Activated naive CD4-positive, alpha-beta T cell treated with anti-CD3 and anti-CD28 coated beads, Interleukin-2, amount 50 U/mL, for 72 hours (primary cell): ENCODE data around the gene FAM174C. TPM values are rescaled to one million over a fixed set of nuclear protein-coding genes. Genes with fewer than 3 reads are reported as not detected.

ENCODE experiments used
- ATAC-seq, 2 donors: fragments of 150-1000 bp; cut with Tn5 transposase; 2 replicates each; pipeline ENCODE4 v1.10.0; 2021; ENCODE audit warnings: mild to moderate bottlenecking in 2 of 2, moderate library complexity in 2 of 2
- DNase-seq, 2 donors: peaks; one replicate each; pipeline ENCODE4 v3.0.0; 2021 to 2022; ENCODE audit warnings: low spot score in 2 of 2
- H3K27ac Mint-ChIP-seq, 2 donors: one replicate each; pipeline ENCODE4 v1.8.0; 2022; ENCODE audit warnings: mild to moderate bottlenecking in 2 of 2, mixed read lengths in 2 of 2
- H3K36me3 Mint-ChIP-seq, 2 donors: one replicate each; pipeline ENCODE4 v1.8.0; 2022; ENCODE audit warnings: mixed read lengths in 2 of 2
- H3K9me3 Mint-ChIP-seq, 2 donors: one replicate each; pipeline ENCODE4 v1.8.0; 2022; ENCODE audit warnings: mixed read lengths in 2 of 2
- total RNA-seq, 2 donors: library from RNA; stranded (reverse); gene quantifications; one replicate each; pipeline ENCODE4 v1.2.3, GENCODE V29; 2022

Gene FAM174C
- total RNA-seq, 2 donors from 2014 or later = 42.1 to 76.0 TPM

DNA sequence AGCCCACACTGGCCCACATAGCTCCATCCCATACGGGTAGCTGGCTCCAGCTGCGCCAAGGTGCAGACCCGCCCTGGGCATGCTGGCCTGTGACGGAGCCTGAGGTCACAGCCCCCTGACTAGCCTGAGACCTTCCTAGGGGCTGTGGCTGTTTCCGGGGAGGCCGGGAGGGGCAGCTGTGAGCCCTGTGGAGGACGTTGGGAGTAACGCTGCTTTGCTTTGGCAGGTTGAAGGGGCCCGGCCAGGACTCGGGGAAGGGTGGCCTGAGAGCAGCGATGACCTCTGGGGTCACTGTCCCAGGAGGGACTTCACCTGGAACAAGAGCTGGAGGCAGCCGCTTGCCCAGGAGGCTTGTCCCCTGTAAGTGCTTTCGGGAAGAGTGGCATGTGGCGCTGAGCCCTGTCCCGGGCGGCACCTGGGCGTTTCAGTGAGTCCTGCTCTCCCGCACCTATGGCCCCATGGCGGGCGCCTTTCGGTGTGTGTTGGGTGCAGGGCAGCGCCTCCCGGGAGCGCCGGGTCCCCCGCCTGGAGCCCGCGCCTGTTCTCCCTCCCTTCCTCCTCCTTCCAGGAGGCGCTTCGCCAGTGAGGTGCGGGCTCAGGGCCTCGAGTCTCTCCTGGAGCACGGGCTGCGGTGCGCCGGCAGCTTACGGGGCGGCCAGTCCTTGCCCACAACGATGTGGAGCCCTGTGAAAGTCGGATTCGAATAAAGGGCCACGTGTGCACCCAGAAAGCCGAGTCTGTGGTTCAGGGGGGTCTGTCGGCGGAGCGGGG is 1.1 kb upstream of the FAM174C start:
- no peaks in the 10 kb centered on the region for H3K9me3 Mint-ChIP-seq
- no peak for DNase-seq
- H3K36me3 Mint-ChIP-seq = peaks cover 41 to 46% of the 10 kb centered on the region in 2 donors
- no peak for ATAC-seq
- peak overlapping the region; percentile 24 to 75 for H3K27ac Mint-ChIP-seq

DNA sequence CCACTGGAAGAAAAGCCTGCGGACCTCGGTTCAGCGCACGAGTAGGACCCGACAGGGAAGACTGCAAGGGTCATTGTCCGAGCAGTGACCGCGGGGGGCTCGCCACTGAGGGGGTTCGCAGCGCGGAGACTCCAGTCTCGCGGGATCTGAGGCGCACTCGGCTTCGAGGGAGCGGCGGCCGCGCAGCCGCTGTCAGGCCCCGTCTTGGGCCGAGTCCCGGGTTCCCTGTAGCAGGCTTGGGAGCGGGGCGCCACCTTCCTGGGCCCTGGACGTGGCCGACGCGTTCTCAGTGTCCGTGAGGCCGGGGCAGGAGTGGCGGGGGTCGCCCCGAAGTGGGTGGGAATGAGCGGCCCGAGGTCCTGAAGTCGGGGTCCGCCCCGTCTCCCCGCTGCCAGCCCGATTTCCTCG is 474 bp upstream of the FAM174C start:
- peaks cover 45% of the 10 kb centered on the region in 2 donors for H3K36me3 Mint-ChIP-seq
- DNase-seq = no peak
- H3K27ac Mint-ChIP-seq = peak overlapping the region; percentile 24 to 72
- no peak for ATAC-seq
- no peaks in the 10 kb centered on the region for H3K9me3 Mint-ChIP-seq

DNA sequence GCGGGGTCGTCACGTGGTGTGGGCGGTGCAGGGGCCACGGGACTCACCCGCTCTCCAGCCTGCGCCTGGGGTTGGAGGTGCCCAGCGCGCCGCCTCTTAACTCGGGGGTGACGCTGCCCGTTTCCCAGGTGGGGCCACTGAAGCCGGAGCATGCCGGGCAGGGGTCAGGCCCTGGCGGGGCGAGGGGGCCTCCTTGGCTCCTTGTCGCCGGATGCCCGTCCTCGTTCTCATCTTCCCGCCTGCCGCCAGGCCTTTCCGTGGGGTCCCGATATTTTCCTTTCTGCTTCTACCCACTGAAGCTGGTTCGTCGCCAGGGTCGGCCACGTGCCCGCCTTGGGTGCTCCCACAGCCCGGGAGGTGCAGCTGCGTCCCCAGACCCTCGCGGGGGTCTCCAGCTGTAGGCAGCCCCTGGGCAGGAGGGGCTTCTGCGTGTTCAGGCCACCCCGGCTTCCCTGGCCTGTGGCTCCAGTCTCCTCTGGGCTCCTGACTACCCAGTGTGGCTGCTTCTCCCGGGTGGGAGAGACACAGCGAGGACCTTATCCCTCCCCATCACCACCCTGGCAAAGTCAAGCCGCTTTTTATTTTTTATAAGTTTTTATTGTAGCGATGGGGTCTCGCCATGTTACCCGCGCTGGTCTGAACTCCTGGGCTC is 772 bp downstream of the FAM174C start:
- ATAC-seq (no peak), DNase-seq (peak; percentile 51 to 73)
- Mint-ChIP-seq H3K9me3 (no peaks in the 10 kb centered on the region), H3K36me3 (peaks cover 32 to 37% of the 10 kb centered on the region in 2 donors), H3K27ac (peak overlapping the region; percentile 88 to 96)

DNA sequence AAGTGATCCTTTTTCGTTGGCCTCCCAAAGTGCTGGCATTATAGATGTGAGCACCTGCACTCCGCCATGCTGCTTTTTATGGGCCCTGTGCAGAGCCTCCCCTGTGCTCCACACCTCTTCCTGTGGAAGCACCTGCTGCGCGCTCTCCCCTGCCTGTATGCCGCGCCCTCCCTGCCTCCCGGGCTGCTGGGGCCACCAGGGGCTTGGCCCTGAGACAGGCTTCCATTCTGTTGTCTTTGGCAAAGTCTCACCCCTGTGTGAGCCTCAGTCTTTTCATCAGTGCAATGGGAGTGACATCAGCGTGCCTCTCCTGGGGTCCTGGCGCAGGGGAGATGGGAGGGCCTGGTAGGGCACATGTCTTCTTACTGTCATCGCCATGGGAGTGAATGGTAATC is 1.3 kb downstream of the FAM174C start:
- Mint-ChIP-seq H3K36me3 (peaks cover 27 to 32% of the 10 kb centered on the region in 2 donors), H3K27ac (peak overlapping the region; percentile 88 to 96), H3K9me3 (no peaks in the 10 kb centered on the region)
- DNase-seq (no peak), ATAC-seq (no peak)

DNA sequence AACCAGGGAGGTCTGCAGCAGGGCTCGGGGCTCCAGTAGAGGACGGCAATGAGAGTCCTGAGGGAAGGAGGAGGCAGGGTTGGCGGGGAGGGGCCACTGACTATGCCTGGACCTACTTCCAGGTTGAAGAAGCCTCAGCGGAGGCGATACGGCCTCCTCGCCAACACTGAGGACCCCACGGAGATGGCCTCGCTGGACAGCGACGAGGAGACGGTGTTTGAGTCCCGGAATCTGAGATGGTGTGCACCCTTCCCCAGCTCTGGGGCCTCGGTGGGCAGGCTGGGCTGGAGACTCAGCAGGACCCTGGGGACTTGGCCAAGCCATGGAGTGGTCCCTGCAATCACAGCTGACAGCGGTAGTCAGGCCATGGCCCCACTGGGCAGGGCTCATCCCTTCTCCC is 1.7 kb downstream of the FAM174C start:
- DNase-seq = no peak
- H3K36me3 Mint-ChIP-seq = peaks cover 23 to 27% of the 10 kb centered on the region in 2 donors
- H3K9me3 Mint-ChIP-seq = no peaks in the 10 kb centered on the region
- H3K27ac Mint-ChIP-seq = peak overlapping the region in 1 of 2 donors; percentile 88
- ATAC-seq = no peak

DNA sequence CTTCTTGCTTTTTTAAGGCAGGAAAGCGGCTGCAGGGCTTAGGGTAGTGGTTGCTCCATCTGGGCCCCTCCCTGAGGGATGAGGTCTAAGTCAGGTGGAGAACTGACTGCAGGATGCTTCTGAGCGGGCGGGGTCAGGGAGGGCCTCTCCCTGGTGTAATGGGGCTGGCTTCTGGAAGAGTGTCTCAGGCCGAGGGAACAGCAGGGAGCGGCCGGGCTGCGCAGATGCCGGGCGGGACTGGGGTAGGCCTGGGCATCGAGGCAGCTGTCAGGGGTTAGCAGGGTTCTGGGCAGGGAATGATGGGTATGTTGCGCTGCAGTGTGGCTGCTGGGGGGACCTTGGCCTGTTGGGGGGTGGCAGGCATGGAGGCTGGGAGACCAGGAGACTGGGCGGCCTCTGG is 2.7 kb downstream of the FAM174C start:
- no peak for DNase-seq
- H3K27ac Mint-ChIP-seq = peak overlapping the region in 1 of 2 donors; percentile 44

DNA sequence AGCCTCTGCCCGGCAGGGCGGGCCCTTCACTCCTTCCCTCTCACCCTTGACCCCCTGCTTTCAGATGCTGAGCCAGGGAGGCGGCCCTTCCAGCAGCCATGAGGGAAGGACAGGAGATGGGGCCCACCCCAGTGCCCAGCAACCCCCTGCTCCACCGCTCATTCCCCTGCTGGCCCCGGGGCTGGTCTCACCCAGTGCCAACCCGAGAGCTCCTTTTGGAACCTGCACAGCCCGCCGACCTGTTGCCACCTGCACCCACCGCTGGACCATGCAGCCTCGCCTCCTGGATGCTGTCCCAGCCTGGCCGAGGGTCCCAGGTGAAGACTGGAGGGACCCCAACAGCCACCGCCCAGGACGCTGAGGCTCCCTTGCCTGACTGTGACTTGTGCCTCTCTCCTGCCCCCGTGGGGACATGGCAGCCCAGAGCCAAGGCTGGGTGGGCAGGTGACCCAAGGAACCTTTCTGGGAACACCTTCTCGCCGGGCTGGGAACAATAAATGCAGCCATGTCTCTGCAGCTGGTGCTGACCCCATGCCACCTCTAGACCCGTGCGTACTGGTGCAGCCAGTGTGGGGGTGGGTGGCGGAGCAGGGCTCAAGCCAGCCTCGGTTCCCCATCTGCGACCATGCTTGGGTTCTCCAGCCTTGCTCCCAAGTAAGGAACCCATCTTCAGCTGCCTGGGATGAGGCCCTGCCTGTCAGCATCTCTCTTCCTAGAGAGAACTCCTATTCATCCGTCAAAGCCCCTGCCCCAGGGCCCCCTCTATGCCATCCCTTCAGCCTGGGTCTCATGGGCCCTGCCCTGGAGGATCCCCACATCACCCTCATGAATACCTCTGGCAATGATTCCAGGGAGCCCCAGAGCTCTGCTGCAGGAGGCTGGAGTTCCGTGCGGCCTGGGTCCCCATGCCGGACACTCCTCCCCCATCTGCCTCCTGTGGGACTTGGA is 3.7 kb downstream of the FAM174C start:
- no peak for DNase-seq
- ATAC-seq = no peak
- Mint-ChIP-seq H3K9me3 (no peaks in the 10 kb centered on the region), H3K27ac (no peak overlapping the region), H3K36me3 (peaks cover 10 to 17% of the 10 kb centered on the region in 2 donors)

More for the DNA sequence above, 2.7 kb downstream of the FAM174C start:
- Mint-ChIP-seq H3K9me3 (no peaks in the 10 kb centered on the region), H3K36me3 (peaks cover 15 to 18% of the 10 kb centered on the region in 2 donors)
- no peak for ATAC-seq

DNA sequence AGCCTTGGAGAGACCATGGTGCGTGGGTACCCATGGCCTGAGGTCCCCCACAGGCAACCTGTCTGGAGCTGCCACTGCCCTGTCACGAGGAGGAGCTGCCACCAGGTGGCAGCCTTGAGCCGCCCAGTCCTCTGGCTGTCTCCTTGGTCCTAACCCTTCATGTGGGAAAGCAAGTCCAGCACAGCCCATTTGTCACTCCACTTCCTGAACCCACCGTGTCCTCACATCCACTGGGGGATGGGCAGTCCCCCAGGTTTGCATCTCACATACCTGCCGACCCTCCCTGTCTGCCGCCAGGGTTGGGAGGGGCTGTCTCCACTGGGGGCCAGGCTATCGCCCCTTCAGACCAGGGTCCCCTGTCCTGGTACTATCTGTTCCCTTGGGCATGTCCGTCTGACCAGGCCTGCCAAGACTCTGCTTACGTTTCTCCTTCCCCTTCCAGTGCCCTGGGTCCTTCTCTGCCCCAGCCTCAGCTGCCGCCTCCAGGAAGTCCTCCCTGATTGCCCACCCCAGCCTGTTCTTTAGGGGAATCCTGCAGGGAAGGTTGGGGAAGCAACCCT is 4.5 kb downstream of the FAM174C start:
- Mint-ChIP-seq H3K27ac (no peak overlapping the region), H3K36me3 (peaks cover 8 to 17% of the 10 kb centered on the region in 2 donors), H3K9me3 (no peaks in the 10 kb centered on the region)
- DNase-seq = peak; percentile 84 to 90
- peak in 1 of 2 donors; percentile 16 for ATAC-seq

DNA sequence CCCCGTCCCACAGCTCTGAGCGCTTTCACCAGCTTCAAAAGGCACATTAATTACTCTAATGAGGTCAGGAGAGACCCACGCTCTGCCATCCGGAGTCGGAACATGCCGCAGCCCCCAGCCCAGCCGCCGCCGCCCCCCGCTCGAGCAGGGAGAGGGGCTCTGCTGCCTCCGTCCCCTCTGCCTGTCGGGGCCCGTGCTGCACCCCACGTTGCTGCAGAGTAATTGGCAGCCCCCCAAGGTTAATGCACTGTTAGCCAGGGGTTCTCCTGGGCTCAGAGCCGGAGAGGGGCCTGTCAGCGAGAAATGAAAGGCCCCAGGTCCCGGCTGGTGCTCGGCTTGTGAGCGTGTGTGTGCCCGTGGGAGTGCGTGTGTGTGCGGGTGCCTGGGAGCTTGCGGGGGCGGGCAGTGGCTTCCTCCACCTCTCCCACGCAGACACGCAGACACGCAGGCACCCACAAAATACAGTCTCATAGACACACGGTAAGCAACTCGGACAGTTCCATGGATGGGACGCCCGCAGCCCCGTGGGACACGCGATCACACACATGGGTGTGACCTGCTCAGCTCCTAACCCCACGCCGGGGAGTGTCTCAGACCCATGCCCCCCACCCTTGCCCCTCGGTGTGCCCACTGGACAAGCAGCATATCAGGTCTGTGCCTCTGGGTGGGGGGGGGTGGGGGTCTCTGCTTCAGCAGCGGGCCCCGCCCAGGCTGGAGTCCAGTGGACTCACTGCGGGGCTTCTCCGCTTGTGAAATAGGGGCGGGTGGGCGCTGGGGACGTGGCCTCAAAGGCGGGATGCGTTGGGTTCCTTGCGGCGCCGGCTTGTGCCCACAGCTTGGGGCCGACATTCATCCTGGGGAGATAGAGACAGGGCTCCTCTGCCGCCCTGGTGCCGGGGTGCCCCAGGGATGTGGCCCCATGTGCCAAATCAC is 5.6 kb downstream of the FAM174C start:
- Mint-ChIP-seq H3K36me3 (peaks cover 8 to 17% of the 10 kb centered on the region in 2 donors), H3K27ac (no peak overlapping the region), H3K9me3 (no peaks in the 10 kb centered on the region)
- ATAC-seq (no peak), DNase-seq (no peak)

DNA sequence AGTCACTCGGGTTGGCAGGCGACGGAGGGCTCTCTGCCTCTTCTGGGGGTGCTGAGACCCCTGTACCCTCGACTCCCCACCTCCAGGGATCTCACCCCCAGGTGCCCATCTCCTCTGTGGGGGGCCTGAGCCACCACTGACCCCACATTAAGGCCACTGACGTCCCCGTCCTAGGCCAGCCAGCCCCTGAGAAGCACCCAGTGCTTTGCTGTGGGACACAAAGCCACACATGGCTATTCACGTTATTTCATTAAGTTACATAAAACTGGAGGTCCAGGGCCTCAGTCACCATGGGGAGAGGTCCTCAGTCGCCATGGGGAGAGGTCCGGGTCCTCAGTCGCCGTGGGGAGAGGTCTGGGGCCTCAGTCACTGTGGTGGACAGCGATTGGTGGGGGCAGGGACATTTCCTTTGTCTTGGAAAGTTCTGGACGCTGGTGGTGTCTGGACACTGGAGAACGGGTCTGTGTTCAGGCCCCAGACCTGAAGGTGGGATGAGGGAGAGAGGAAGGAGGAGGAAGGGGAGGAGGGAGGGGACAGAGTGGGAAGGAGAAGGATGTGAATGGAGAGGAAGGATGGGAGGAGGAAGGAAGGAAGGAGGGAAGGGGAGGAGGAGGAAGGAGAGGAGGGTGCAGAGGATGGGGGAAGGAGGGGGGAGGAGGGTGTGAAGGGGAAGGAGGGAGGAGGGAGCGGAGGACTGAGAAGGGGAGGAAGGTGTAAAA is 6.4 kb downstream of the FAM174C start:
- Mint-ChIP-seq H3K27ac (no peak overlapping the region), H3K36me3 (peaks cover 3 to 13% of the 10 kb centered on the region in 2 donors), H3K9me3 (no peaks in the 10 kb centered on the region)
- ATAC-seq (no peak), DNase-seq (no peak)

DNA sequence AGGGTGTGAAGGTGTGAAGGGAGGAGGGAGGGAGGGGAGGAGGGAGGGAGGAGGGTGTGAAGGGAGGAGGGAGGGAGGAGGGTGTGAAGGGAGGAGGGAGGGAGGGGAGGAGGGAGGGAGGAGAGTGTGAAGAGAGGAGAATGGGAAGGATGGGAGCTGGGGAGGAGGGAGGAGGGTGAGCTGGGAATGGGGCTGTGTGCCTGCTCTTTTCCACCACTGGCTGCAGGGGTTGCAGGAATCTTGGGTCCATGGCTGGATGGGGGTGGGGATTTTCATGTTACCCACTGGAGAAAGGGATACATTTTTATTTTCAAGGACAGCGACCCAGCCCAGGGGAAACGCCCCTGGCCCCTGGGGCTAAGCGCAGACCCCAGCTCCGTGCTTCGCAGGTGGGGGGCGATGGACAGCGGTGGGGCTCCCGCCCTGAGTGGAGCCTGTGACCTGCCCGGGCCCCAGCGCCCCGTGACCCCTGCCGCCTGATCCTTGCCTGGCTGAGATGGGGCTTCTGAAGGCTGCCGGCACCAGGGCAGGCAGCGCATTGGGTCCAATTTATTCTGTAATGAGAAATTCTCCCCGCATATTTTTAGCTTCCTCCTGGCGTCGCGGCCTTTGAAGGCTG is 7.4 kb downstream of the FAM174C start:
- H3K27ac Mint-ChIP-seq = no peak overlapping the region
- H3K36me3 Mint-ChIP-seq = peaks cover 0 to 10% of the 10 kb centered on the region in 2 donors
- ATAC-seq = peak in 1 of 2 donors; percentile 30
- H3K9me3 Mint-ChIP-seq = no peaks in the 10 kb centered on the region
- DNase-seq = no peak

DNA sequence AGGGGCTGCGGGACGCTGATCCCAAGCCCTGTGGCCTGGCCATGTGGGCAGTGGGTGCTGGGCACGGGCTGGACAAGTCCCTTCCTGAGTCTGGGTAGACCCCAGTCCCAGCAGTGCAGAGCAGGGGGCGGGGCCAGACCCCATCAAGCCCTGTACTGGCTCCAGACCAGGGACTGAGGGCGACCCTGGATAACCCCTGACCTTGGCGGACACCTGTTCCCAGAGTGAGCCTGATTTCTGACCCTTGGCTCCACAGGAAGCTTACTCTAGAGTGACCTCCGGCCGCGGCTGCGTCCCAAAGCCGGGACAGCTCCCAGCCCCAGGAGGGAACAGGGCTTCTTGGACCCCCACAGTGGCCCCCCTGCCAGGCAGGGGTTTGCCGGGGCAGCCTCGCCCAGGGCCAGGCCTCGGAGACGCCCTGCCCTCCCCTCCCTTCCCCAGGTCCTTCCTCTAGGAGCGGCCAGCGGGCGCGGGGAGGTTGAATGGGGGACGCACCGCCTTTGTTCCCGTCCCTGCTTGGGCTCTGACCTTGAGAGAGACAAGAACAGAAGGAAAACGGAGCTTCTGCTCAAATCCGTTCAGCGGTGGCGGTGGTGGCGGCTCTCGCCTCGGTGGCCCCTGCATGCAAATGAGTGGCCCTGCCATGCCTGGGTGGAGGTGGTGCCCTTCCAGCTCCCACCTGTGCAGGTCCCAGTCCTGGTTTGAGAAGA is 8.0 kb downstream of the FAM174C start:
- ATAC-seq (no peak), DNase-seq (no peak)
- no peak overlapping the region for H3K27ac Mint-ChIP-seq

DNA sequence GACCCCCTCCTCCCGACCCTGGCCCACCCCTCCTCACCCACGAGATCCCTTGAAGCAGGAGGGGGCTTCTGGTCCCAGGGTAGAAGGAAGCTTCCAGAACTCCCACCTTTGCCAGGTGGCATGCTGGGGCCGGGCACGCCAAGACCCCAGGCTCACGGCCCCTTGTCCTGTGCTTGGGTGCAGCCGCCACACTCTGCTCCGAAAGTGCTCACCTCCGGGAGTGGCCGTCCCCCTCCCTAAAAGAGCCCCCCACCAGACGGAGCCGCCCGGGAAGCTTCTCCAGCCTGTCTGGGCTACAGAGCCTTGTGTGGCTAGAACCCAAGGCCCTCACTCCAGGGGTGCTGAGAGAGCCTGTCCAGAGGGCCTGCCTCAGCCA is 8.6 kb downstream of the FAM174C start:
- DNase-seq (no peak), ATAC-seq (no peak)
- Mint-ChIP-seq H3K27ac (no peak overlapping the region), H3K9me3 (no peaks in the 10 kb centered on the region), H3K36me3 (peaks cover 0 to 10% of the 10 kb centered on the region in 2 donors)

More for the DNA sequence above, 8.0 kb downstream of the FAM174C start:
- peaks cover 0 to 10% of the 10 kb centered on the region in 2 donors for H3K36me3 Mint-ChIP-seq
- H3K9me3 Mint-ChIP-seq = no peaks in the 10 kb centered on the region

DNA sequence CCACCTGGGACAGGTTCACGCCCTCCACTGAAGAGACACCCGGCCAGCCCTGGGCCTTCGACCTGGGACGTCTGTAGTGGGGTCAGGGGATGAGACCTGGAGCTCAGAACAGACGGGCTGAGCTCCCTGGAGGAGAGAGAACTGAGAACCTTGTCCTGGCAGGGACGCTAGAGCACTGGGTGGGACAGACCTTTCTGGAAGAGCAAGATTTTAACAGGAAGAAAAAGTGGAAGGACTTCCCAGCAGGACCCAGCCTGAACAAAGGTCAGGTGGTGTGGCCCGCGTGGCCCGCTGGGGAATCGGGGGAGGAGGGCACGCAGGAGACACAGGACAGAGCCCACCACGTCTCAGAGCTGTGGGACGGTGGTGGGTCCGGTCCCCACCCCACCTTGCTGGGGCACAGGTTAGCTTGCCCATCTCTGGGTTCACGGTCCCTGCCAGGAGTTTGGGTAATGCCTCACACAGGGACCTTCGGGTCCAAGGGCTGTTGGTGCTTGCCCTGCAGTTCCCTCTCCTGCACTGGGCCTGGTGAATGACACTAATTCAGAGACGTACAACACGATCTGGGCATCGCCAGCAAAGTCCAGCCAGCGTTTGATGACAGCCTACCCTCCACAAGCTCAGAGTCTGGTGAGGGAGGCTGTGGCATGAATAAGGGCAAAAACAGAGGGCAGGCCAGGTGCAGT is 9.1 kb downstream of the FAM174C start:
- H3K27ac Mint-ChIP-seq = no peak overlapping the region
- ATAC-seq (no peak), DNase-seq (no peak)
- H3K9me3 Mint-ChIP-seq = no peaks in the 10 kb centered on the region
- H3K36me3 Mint-ChIP-seq = peaks cover 0 to 9% of the 10 kb centered on the region in 2 donors
